Keratinocyte (primary cell): ENCODE results near the gene SLC33A1.

Source experiments
- CTCF ChIP-seq, 3 experiments: IDR thresholded peaks in 1 of 3; conservative IDR thresholded peaks in 1 of 3; optimal IDR thresholded peaks in 1 of 3; 2 replicates in 2 of 3; 3 replicates in 1 of 3; pipeline versions ENCODE3 to v1.5.1; 2011; ENCODE audit warnings: low read length in 3 of 3, mild to moderate bottlenecking in 3 of 3, moderate library complexity in 2 of 3, control low read depth in 1 of 3, inconsistent platforms in 1 of 3; ENCODE audit not compliant: insufficient read depth in 2 of 3; ENCODE audit errors: extremely low read depth in 1 of 3
- EZH2 ChIP-seq: IDR thresholded peaks from one replicate; pipeline ENCODE4 v1.6.1; 2012; ENCODE audit warnings: inconsistent platforms, mild to moderate bottlenecking, low read length, moderate library complexity

- TF ChIP-seq CTCF (optimal IDR thresholded peaks at IDR 0.05 in 1 of 3, IDR thresholded peaks at IDR 0.05 in 1 of 3, conservative IDR thresholded peaks at IDR 0.05 in 1 of 3; ENCODE audit: extremely low read depth in 1 of 3, insufficient read depth in 2 of 3, low read length in 3 of 3) (no peak), EZH2 (no peak)
Observed at GRCh38 chr3:155791190-155791589, 63.0 kb downstream of the SLC33A1 start.
